Measurements from ENCODE around the gene ARSB.

The ARSB gene

DNA sequence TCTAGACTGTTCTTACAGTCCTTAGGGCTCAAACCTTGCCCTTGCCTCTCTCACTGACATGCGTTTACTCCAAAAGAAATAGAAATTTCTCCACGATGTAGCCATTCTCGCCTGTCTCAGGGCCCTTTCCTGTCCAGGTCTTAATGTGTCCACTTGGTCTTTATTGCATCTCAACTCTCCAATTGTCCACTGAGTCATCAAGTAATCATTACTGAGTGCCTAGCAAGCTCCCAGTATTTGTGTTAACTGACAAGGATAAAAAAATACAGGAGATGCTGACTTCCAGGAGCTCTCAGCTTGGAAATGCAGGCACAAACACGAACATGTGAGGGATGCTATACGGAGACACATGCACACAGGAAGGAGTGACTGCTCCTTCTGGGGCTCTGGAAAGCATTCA, 147.3 kb downstream of the ARSB start:
- no peak for DNase-seq (ENCODE audit: low read depth)

DNA sequence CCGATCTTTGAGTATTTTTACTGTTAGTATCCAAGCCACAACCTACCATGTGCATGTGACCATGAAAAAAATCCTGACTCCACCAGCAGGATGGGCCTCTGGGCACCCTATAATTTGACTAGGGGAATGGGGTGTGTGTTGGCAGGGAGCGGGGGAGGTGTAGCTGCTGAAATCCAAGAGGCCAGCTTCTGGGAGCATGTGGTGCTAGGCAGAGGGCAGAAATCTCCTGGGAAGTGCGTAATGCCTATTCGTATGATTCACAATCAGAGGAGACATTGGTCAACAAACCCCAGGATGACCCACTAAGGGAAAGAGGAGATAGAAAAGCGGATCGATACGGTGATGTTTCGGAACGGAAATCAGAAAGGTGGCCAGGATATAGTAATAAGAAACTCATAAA, 149.9 kb downstream of the ARSB start:
- DNase-seq (ENCODE audit: low read depth): no peak

DNA sequence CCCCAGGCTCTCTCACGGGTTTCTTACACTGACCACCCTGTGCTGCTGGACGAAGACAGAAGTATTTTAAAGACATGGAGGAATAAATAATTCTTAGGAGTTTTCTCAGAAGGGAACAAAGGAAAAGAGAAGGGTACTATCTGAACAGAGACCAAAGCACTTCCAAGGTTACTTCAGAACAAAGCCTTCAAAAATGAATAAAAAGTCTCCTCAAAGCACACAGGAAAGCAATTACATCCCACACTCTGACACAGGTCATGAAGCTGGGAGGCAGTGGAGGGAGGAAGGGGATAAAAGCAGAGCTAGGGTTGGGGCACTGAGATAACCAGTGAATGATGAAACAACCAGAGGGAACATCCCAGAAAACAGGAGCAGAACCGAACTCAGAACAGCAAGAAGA, 151.8 kb downstream of the ARSB start:
- DNase-seq (ENCODE audit: low read depth): no peak

DNA sequence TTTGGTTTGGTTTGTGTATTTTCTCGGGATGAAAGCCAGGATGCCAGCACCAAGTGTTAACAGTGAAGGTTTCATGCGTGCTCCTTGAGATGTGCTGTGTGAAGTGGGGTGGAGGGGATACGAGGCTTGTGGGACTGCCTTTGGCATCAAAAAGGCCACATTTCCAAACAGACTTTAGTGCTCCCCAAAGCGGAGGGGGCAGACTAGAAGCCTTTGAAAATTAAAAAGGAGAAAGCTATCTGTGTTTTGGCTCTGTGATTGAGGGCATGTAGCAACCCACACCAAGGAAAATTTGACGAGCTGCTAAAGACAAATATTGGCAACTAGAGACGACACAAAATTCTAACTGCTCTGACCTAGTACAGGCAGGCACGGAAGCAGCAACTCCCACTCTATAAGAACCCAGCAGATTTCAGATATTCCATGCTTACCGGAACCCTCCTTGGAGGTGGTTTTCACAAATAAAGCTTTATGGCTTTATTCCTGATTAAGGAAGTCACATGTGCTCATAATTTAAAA, 154.5 kb downstream of the ARSB start:
- no peak for DNase-seq (ENCODE audit: low read depth)

DNA sequence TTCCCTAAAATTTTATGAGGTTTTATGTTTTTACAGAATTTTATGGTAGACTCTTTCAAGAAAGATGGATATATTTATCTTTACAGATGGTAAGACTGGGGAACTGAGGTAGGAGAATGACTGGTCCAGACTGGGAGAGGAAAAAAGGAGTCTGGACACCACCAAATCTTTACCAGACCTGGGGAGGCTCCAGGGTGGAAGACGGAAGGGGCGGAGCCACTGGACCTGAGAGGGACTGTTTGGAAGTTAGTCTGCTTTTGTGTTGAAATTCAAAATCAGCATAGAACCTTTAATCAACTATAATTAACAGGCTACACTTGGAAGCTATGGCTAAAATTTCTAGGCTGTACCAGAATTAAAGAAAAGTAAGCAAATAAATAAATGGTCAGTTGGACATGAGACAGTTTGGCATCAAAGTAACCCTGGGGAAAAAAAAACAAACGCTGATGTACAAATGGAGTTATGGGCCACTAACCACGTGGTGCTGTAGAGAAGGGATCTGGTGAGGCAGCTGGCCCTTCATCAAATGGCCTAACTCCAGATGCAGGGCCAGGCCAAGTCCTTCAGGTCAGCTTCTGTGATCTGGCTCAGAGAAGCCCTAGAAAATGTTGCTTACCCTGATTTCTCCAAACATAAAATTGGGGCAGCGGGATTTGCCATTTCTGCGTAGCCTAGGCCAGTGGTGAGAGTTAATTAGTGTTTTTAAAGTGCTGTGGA, 155.1 kb downstream of the ARSB start:
- DNase-seq (ENCODE audit: low read depth): peak; percentile 57

DNA sequence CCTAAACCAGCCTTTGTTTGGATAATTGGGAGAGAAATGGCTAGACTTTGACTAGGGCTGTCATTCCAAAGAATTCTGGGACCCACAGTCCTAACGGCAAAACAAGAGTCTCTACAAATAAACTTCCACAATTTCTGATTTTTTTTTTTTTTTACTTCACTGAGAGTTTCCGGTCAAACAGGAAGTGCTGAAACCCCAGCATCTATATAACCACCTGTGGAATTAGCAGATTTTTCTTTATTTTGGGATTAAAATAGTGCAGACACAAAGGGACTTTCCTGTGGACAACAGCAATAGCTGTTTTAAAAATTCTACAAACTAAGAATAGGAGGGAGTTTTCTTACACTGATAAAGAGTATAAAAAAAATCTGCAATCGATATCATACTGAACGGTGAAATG, 157.4 kb downstream of the ARSB start:
- DNase-seq (ENCODE audit: low read depth): no peak

DNA sequence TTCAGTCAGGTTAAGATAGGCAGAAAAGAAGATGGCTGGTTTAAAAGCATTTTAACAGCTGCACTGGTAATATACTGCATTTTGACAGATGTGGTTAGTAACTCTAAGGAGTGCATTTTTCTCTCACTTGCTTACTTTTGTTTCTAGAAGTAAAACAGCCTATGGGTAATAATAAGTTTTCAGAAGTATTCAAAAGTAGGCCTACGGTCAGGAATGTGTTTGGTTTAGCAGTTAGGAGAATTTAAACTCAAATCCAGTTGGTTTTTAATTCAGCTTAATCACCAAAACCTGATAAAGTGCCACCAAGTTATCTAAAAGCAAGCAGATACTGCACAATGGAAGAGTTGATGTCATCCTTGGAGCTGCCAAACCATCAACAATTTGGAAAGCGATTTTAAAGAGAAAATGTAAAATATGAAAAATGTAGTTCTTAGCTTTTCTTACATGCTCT, 160.3 kb downstream of the ARSB start:
- DNase-seq (ENCODE audit: low read depth): peak; percentile 45

DNA sequence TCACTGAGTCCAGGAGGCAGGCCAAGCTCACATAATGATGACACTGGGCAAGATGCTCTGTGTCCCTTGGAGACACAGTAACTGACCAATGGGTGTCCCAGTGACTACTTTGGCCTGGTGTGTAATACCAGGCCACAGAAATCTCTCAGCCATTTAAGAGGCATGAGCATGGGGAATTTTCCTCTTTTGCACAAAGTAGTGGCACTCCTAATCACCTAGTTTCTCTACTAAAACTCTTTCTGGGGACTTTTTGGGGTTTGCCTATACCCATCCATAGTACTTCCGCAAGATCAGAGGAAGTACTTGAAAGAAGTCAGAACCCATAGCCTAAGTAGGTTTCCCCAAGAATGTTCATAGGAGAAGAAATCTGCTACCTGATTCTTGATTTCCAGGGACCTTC, 161.9 kb downstream of the ARSB start:
- no peak for DNase-seq (ENCODE audit: low read depth)

DNA sequence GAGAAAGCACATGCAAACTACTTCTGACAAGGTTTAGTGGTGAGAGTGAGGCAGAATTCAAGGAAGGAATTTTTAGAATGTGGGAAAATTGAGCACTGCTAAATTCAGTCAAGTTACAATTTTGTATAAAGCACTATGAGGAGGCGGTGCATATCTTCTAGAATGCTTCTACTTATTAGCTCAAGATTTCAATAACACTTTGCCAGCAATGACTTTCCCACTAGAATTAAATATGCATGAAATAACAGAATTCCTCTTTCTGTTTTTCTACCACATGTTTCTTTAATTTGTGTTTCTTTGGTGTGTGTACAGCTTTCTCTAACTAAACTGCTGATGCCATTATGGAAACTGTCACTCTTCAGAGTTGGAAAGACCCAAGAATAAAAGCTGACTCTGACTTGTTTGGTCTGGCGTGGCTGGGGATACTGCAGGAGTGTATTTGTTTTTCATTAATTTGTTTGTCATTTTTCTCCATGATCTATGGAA, 163.5 kb downstream of the ARSB start:
- no peak for DNase-seq (ENCODE audit: low read depth)

DNA sequence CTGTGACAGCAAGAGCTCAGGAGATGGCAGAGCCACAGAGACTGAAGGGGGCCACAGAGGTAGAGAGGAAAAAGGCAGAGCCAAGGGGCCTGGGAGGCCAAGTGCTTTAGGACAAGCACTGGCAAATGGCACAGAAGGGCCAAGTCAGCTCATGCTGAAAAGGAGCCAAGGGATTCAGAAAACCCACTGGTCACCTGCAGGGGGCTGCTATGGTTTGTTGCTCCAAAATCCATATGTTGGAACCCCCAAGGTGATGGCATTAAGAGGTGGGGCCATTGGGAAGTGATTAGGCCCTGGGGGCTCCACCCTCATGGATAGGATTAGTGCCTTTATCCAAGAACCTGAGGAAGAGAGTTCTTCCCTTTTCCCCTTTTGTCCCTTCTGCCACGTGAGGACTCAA, 165.4 kb downstream of the ARSB start:
- no peak for DNase-seq (ENCODE audit: low read depth)

DNA sequence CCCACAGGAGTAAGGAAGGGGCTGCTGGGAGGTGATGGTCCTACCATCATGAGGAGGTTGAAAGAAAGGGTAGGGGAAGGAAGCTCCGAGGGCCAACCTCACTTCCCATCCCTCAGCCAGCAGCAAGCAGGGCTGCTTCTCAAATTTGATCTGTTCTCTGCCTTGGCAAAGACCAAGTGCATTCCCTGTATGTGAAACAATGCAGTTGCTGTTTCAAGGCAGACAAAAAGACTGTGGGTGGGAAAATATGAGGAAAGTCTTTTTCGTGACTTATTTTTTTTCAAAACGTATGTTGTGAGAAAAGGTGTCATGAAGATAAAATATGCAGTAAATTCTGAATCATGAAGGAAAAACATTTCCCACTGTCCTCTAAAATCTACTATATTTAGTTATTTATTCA, 165.9 kb downstream of the ARSB start:
- DNase-seq (ENCODE audit: low read depth): no peak

DNA sequence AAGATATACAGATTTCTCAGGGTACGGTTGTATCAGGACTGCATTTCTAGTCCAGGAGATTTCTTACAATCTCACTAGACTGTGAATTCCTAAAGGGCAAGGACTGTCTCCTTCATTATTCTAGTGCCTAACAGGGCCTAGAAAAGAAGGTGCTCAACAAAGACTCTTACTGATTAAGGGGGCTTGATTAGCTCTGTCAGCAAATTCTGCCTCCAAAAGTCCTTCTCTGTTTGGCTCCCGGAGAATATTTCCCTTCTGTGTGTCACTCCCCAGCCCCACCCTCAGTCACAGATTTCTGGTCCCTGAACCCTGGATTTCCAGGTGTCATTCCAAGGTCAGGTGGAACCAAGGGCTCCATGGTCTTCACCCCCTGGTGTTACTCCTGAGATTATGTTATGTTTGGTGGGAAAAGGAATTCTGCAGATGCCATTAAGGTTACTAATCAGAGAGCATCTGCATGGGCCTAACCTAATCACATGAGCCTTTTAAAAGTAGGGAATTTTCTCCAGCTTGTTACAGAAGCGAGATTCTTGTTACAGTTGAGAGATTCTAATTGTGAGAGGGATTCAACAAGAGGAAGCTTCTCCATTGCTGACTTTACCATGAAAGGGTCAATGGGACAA, 168.9 kb downstream of the ARSB start:
- DNase-seq (ENCODE audit: low read depth): no peak

DNA sequence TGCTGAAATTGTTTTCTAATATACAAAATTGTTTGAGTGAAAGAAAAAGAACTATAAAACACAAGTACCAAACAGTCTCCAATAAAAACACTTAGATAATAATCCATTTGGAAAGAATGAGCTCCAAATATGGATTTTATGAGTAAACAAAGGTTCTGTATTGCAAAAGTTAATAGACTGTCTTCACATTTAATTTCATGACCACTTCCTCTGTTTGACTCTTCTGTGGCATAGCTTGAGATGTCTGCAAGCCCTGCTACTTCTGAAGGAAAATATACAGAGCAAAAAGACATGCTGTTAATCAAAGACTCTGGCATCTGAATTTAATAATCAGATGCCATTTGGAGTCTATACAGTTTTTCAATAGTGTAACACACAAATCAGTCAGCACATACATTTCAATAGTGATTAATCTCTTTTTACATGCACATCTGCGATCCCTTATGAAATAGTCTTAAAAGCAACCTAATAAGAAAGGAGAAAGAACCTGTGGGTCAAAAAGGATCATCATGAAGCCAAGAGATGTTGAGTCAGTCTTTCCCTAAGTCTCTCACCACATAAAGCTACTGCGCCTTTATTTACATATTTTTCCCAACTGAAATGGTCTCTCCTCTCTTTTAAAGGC, 171.1 kb downstream of the ARSB start:
- no peak for DNase-seq (ENCODE audit: low read depth)

DNA sequence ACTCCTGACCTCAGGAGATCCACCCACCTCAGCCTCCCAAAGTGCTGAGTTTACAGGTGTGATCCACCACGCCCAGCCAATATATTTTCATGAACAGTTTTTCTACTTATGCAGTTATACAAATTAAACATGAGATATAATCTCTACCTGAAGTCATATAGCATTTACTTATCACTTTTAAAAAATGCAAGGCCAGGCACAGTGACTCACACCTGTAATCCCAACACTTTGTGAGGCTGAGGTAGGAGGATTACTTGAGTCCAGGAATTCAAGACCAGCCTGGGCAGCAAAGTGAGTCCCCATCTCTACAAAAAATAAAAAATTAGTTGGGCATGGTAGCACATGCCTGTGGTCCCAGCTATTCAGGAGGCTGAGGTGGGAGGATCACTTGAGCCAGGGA, 171.8 kb downstream of the ARSB start:
- no peak for DNase-seq (ENCODE audit: low read depth)

DNA sequence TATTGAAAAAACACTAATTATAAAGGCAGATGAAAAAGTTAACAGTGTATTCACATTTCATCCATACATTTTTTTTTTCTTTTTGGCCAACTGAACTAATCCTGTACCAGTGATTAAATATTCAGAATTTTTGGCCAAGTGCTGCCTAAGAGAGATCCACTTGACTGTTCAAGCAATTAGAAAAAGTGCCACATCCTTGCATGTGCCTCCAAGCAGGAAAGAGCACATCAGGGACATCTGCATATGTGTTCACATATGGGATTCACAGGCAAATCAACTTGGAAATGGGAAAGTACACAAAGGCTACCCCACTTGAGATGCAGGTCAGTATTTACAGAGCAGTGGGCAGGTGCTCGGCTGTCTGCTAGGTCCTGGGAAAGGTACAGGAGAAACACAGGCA, 173.2 kb downstream of the ARSB start:
- no peak for DNase-seq (ENCODE audit: low read depth)

DNA sequence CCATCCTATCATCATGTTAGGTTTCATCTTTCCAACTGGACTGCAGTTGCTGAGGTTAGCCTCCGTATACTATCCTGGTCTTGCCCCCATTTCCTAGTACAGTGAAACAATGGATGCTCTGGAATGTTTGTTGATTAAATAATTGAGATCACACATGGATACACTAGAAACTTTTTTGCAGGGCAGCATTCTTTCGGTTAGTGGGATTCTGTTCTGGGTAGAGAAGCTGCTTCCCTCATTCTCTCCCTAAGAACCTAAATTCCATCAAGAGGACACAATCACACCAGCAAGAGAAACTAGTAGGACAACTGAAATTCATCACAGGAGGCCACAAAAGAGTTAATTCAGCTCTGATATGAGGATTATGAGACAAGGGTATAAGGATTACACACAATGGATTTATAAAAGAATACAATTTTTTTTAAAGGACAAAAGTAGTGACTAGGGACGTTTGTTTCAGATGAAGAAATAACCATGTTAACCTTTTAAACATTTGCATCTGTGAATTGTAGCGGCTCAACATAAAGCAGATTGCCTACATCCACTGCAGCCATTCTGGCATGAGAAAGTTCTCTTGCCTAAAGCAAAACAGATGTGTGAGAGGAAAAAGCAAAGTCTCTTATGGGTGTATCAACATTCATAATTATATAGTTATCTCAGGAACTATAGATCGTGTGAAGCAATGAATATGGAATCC, 173.8 kb downstream of the ARSB start:
- DNase-seq (ENCODE audit: low read depth): no peak

DNA sequence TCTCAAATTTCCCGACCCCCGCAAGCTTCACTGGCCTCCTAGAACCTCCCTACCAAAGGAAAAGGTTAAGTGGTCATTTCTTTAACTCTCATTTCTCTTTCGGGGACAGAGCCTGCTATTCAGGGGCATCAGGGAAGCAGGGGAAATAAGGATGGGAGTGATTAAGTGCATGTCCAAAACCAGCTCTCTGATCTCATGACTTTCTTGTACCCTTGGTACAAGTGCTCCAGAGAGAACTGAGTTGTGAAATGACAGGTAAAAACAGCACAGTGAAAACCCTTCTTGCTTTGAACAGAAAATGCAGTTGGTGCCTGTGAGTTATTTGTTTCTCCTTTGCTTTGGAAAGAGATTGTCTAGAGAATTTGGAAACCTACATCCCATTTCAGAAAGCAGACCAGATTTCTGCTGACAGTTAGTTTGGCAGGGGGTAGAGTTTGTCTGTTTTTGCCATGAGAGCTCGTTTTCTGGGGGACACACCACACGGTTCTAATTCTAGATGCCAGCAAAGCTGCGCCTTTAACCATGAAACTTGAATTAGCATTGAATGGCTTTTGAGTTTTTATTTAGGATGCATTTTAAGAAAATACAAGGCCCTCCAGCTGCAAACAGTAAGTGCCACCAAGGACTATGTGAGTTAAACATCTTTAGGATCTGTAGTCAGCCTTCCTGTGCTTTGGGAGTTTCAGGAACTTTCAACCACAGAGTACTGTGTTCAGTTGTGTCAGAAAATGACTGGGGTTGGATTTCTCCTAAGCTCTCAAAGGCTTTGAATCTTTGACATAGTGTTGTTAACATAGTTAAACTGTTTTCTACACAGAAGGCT, 174.8 kb downstream of the ARSB start:
- DNase-seq (ENCODE audit: low read depth): no peak

DNA sequence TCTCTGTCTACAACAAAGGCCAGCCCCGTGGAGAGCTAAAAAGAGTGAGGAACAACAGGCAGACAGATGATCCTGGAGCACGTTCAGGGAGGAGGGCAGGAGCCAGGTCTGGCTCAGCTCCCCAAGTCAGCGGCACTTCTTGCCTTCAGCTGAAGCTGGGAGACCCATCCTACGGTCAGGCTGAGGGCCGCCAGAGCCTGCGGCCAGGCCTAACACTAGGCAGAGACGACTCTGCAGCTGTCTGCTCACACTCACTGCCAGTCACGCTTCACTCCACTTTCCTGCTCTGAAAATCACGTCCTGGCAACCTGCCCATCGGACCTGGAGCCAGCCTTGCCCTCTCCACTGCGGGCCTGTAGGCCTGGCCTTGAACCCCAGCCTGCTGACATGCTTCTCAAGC, 175.7 kb downstream of the ARSB start:
- DNase-seq (ENCODE audit: low read depth): no peak

DNA sequence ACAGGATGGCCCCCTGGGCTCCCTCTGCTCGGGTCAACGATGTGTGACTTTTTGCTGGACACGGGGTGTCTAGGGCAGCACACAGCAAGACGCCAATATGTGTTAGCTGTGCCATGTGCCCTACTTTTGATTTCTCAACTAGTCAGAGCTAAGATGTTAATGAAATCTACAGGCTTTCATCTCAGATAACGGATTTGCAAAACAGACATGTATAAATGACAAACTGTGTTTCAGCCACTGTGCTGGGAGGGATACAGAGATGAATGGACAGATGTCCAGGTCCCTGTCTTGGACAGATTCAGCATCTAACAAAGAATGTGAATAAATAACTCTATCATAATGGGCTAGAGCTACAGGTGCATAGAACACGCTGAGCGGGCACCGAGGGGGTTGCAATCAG, 176.3 kb downstream of the ARSB start:
- DNase-seq (ENCODE audit: low read depth): no peak

DNA sequence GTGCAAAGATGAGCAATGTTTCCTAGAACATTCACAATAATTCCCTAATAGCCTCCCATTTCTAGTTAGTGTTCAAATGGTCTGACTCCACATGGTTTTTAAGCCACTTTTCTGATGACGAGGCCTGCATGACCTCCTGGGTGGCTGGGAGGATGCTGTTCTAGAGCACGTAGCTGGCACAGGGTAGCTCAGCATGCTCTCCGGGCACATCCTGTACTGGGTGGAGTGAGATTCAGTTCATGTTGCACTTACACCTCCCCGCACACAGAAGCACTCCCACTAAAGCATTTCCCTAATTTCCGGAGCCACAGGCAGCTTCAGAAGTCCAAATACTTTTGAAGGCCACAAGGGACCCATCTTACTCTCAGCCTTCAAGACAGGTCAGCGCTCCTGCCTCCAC, 176.7 kb downstream of the ARSB start:
- no peak for DNase-seq (ENCODE audit: low read depth)

DNA sequence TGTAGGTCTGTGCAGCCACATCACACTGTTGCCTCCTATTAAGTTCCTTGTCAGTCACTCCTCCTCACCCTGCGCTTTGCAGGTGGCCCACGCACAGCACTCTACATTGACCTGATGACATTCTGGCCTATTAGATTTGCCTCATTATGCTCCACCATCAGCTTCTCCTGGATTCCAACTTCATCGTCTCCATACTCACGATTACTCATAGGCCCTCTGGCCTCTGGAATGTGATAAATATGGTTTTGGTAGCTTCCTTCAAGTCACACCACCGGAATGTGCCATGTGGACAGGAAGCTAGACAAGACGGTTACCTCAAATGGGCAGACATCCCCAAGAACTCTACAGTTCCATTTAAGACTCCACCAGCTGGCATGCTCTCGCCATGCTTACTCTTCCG, 178.6 kb downstream of the ARSB start:
- DNase-seq (ENCODE audit: low read depth): no peak
